PFSK-1 (cell line): Measurements from ENCODE around the gene NKX6-2.

ENCODE experiments used
- FOXP2 ChIP-seq: optimal IDR thresholded peaks from 2 replicates; pipeline ENCODE3; 2011; ENCODE audit warnings: borderline replicate concordance, control low read depth, inconsistent platforms; ENCODE audit not compliant: insufficient read depth; ENCODE audit errors: extremely low read length, extremely low read depth
- POLR2AphosphoS5 ChIP-seq: IDR thresholded peaks from 2 replicates; pipeline ENCODE4 v1.6.1; 2012; ENCODE audit warnings: low read depth, mild to moderate bottlenecking, control low read depth, low read length, moderate library complexity
- SIN3A ChIP-seq: IDR thresholded peaks from 2 replicates; pipeline ENCODE4 v1.6.1; 2012; ENCODE audit warnings: mild to moderate bottlenecking, low read length, moderate library complexity, borderline replicate concordance; ENCODE audit not compliant: insufficient read depth

DNA sequence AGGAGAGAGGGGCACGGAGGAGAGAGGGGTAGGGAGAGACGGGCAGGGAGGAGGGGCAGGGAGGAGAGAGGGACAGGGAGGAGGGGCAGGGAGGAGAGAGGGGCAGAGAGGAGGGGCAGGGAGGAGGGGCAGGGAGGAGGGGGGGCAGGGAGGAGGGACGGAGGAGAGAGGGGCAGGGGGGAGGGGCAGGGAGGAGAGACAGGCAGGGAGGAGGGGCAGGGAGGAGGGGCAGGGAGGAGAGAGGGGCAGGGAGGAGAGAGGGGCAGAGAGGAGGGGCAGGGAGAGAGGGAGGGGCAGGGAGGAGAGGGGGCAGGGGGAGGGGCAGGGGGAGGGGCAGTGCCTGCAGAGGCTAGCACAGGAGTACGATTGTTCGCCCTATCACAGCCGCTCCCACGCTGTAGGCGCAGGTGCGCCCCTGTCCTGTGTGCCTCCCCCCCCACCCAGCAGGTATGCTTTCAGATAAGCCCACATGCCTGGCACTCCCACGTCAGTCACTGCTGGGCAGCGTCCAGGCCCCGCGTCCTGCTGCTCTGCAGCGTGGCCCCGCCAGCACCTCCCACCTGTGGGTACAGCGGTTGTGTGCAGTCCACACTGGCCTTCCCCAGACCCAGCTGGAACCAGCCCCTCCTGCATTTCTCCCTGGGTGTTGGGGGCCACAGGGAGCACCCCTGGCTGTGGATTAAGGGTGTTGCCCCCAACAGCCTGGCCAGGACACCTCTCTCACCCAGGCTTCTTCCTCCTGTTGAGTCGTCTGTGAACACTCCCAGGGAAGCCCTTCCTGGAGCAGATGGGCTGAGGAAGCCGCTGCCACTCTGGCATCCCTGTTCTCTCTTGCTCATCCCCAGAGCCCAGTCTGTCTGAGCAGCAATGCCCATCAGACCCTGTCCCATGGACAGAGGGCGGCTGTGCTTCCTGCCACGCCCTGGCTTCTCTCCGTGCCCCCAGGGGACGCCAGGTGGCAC, 10.8 kb downstream of the NKX6-2 start:
- TF ChIP-seq POLR2AphosphoS5, result no peak
- no peak for TF ChIP-seq SIN3A
- TF ChIP-seq FOXP2, result no peak
